GM12878 (cell line): ENCODE data around the gene FAM200A. TPM values are rescaled to one million over a fixed set of nuclear protein-coding genes. Genes with fewer than 3 reads are reported as not detected.

Source experiments
- ATF7 ChIP-seq: fragments of 450-650 bp; IDR thresholded peaks from 2 replicates; pipeline ENCODE4 v1.6.1; 2016; ENCODE audit warnings: low read depth, mild to moderate bottlenecking
- BACH1 ChIP-seq: fragments of 450-650 bp; IDR thresholded peaks from 2 replicates; pipeline ENCODE4 v1.6.1; 2017; ENCODE audit warnings: mild to moderate bottlenecking, borderline replicate concordance
- BHLHE40 ChIP-seq, 2 experiments: fragments of 450-650 bp in 1 of 2; IDR thresholded peaks; 2 replicates each; pipeline ENCODE4 v1.6.1; 2011 to 2017; ENCODE audit warnings: low read depth in 2 of 2, borderline replicate concordance in 1 of 2, improper control_type of control experiment in 1 of 2, low read length in 1 of 2, mild to moderate bottlenecking in 1 of 2
- CBFB ChIP-seq: IDR thresholded peaks from 2 replicates; pipeline ENCODE4 v1.6.1; 2016; ENCODE audit warnings: antibody characterized with exemption, low read depth
- CUX1 ChIP-seq: IDR thresholded peaks from 2 replicates; pipeline ENCODE4 v1.6.1; 2012; ENCODE audit warnings: improper control_type of control experiment, low read depth, low read length; ENCODE audit not compliant: insufficient replicate concordance
- EGR1 ChIP-seq, 2 experiments: IDR thresholded peaks; 1 replicate in 1 of 2; 2 replicates in 1 of 2; pipeline ENCODE4 v1.6.1; 2011 to 2012; ENCODE audit warnings: low read depth in 2 of 2, low read length in 2 of 2, borderline replicate concordance in 1 of 2, mild to moderate bottlenecking in 1 of 2, moderate library complexity in 1 of 2
- IKZF1 ChIP-seq: fragments of 450-650 bp; conservative IDR thresholded peaks from 2 replicates; pipeline ENCODE4 v1.6.1; 2017; ENCODE audit warnings: antibody characterized with exemption, mild to moderate bottlenecking
- JUNB ChIP-seq: IDR thresholded peaks from 2 replicates; pipeline ENCODE4 v1.6.1; 2016; ENCODE audit warnings: antibody characterized with exemption, mild to moderate bottlenecking
- LARP7 ChIP-seq: fragments of 450-650 bp; IDR thresholded peaks from 2 replicates; pipeline ENCODE4 v1.6.1; 2017; ENCODE audit warnings: mild to moderate bottlenecking
- MEF2B ChIP-seq: fragments of 450-650 bp; IDR thresholded peaks from 2 replicates; pipeline ENCODE4 v1.6.1; 2018; ENCODE audit warnings: mild to moderate bottlenecking, moderate library complexity; ENCODE audit not compliant: partially characterized antibody, poor library complexity, severe bottlenecking
- PBX3 ChIP-seq: IDR thresholded peaks from 2 replicates; pipeline ENCODE4 v1.6.1; 2011; ENCODE audit warnings: mild to moderate bottlenecking, low read depth, low read length, moderate library complexity; ENCODE audit not compliant: insufficient replicate concordance
- SMAD5 ChIP-seq: IDR thresholded peaks from 2 replicates; pipeline ENCODE4 v1.6.1; 2016; ENCODE audit warnings: antibody characterized with exemption, low read depth
- TAF1 ChIP-seq: IDR thresholded peaks from 2 replicates; pipeline ENCODE4 v1.6.1; 2011; ENCODE audit warnings: mild to moderate bottlenecking, low read depth, low read length, borderline replicate concordance
- polyA plus RNA-seq, 11 experiments: library from polyadenylated mRNA; depleted of rRNA in 4 of 11; unstranded in 6 of 11; stranded (reverse) in 5 of 11; fragments of >200 nt; fragmentation: Nextera tagmentation in 4 of 11; fragmentation: Illumina TruSeq in 1 of 11; extraction: Ambion mirVana in 4 of 11; extraction: Trizol in 1 of 11; gene quantifications; 1 replicate in 1 of 11; 2 replicates in 10 of 11; pipeline versions ENCODE4 v1.2.1 to v1.2.3, GENCODE V29; 2011 to 2016; ENCODE audit warnings: inconsistent platforms in 2 of 11, missing spikeins in 2 of 11, low read depth in 1 of 11
- total RNA-seq, 4 experiments: library from RNA; depleted of rRNA in 3 of 4; stranded (reverse); fragments of >200 nt in 3 of 4; fragmentation: Illumina TruSeq in 1 of 4; extraction: Trizol in 1 of 4; gene quantifications; 2 replicates each; pipeline versions ENCODE4 v1.2.1 to v1.2.3, GENCODE V29; 2013 to 2021
- TF ChIP-seq, protein P1 (sequence below): IDR thresholded peaks from 2 replicates; pipeline ENCODE4 v1.6.1; 2012; ENCODE audit warnings: low read depth, low read length, improper control_type of control experiment
- TF ChIP-seq, protein P2 (sequence below): fragments of 450-650 bp; IDR thresholded peaks from 2 replicates; pipeline ENCODE4 v1.6.1; 2016; ENCODE audit warnings: mild to moderate bottlenecking
- TF ChIP-seq, protein P3 (sequence below): fragments of 450-650 bp; IDR thresholded peaks from 2 replicates; pipeline ENCODE4 v1.6.1; 2014; ENCODE audit warnings: mild to moderate bottlenecking

Gene FAM200A
- total and polyA plus RNA-seq, 10 of the 15 experiments (the other 5 are each of a cell fraction or from before 2014, with no cell fraction given): 2.7 to 9.0 (median 6.5) TPM

DNA sequence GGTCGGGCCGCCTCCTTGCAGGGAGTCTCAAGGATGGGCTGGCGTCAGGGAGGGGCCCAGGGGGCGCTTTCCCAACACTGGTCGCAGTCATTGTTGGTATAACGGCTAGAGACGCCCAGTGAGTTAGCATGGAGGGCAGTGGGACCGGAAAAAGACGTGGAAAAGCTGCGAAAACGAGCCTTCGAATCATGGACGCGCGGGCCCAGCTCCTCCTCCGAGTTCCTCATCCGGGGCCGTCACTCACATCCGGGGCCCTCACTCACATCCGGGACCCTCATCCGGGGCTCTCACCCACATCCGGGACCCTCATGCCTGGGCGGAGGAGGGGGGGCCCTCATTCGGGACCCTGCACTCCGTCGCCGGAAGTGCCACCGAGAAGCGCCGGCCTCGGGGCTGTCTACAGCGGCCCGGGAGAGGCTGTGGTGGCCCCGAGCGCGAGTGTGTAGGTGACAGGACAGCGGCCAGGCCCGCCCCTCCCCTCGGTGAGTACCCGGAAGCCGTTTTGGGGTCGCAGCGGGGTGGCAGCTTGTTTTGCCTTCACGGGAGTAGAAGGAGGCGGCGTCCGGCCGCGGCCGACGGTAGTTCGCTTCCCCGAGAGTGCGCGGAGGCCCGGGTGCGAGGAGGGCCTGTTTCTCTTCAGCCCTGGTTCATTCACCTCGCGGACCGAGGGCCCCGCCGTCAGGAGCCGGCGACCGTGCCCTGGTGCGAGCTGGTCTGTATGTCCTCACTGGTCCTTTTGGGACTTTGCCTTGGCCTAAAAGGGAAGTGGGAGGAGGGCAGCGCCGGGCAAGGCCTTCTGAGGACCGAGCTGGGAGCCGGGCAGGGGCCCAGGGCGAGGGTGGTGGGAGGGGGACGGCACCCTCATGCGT is 6.6 kb upstream of the FAM200A start, which contains the start of gene ZNF655 (continued):
- TF ChIP-seq BACH1 (peak; percentile 29), ATF7 (peak; percentile 43; the same call in 1 of the 2 replicates), LARP7 (peak; percentile 29; the same call in 1 of the 2 replicates), PBX3 (peak; percentile 85), BHLHE40 (IDR thresholded peaks at IDR 0.05; ENCODE audit: borderline replicate concordance in 1 of 2, low read depth in 2 of 2, low read length in 1 of 2) (peak in 1 of 2 experiments; percentile 17; a peak in 1 of 4 replicates), SMAD5 (peak; percentile 91), CUX1 (no peak), JUNB (no peak), TAF1 (peak; percentile 66; the same call in 1 of the 2 replicates), CBFB (no peak; the same call in none of the 2 replicates), MEF2B (peak; percentile 58), EGR1 (IDR thresholded peaks at IDR 0.05; ENCODE audit: borderline replicate concordance in 1 of 2, low read depth in 2 of 2, low read length in 2 of 2) (peak in 1 of 2 experiments; percentile 7; a peak in 1 of 3 replicates), IKZF1 (peak; percentile 74)
- TF ChIP-seq, protein P1, sequence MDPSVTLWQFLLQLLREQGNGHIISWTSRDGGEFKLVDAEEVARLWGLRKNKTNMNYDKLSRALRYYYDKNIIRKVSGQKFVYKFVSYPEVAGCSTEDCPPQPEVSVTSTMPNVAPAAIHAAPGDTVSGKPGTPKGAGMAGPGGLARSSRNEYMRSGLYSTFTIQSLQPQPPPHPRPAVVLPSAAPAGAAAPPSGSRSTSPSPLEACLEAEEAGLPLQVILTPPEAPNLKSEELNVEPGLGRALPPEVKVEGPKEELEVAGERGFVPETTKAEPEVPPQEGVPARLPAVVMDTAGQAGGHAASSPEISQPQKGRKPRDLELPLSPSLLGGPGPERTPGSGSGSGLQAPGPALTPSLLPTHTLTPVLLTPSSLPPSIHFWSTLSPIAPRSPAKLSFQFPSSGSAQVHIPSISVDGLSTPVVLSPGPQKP: peak; percentile 92
- TF ChIP-seq, protein P2, sequence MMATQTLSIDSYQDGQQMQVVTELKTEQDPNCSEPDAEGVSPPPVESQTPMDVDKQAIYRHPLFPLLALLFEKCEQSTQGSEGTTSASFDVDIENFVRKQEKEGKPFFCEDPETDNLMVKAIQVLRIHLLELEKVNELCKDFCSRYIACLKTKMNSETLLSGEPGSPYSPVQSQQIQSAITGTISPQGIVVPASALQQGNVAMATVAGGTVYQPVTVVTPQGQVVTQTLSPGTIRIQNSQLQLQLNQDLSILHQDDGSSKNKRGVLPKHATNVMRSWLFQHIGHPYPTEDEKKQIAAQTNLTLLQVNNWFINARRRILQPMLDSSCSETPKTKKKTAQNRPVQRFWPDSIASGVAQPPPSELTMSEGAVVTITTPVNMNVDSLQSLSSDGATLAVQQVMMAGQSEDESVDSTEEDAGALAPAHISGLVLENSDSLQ: peak; percentile 96
- TF ChIP-seq, protein P3, sequence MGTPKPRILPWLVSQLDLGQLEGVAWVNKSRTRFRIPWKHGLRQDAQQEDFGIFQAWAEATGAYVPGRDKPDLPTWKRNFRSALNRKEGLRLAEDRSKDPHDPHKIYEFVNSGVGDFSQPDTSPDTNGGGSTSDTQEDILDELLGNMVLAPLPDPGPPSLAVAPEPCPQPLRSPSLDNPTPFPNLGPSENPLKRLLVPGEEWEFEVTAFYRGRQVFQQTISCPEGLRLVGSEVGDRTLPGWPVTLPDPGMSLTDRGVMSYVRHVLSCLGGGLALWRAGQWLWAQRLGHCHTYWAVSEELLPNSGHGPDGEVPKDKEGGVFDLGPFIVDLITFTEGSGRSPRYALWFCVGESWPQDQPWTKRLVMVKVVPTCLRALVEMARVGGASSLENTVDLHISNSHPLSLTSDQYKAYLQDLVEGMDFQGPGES: peak; percentile 55; the same call in 1 of the 2 replicates
